ENCODE data around the gene PODXL2.

GRCh38 chr3:127655641-127656040 is 26.7 kb downstream of the PODXL2 start:
- TF ChIP-seq CTCF (optimal IDR thresholded peaks at IDR 0.05 in 1 of 3, IDR thresholded peaks at IDR 0.05 in 1 of 3, conservative IDR thresholded peaks at IDR 0.05 in 1 of 3; ENCODE audit: extremely low read depth in 1 of 3, insufficient read depth in 2 of 3, low read length in 3 of 3), result no peak
- TF ChIP-seq EZH2 (IDR thresholded peaks at IDR 0.05; ENCODE audit: low read length), result no peak

Measured in keratinocyte (primary cell).